ENCODE data around the gene SLC22A12. TPM values are rescaled to one million over a fixed set of nuclear protein-coding genes. Genes with fewer than 3 reads are reported as not detected.

The SLC22A12 gene
- total RNA-seq, 2 donors from 2014 or later = not detected

GRCh38 chr11:64621283-64622019 lies 30.4 kb downstream of the SLC22A12 start:
- H3K27ac Mint-ChIP-seq = no peak overlapping the region
- no peaks in the 10 kb centered on the region for H3K9me3 ChIP-seq (ENCODE audit: control insufficient read depth, low read length)
- DNase-seq = no peak
- no peaks in the 10 kb centered on the region for H3K9me3 Mint-ChIP-seq
- H3K9ac ChIP-seq (ENCODE audit: extremely low read depth, low read length, poor library complexity, severe bottlenecking) = no peak overlapping the region
- H3K4me3 ChIP-seq (ENCODE audit: low read length) = no peak overlapping the region
- H3K27me3 Mint-ChIP-seq (ENCODE audit: insufficient read depth) = no peaks in the 10 kb centered on the region
- no peaks in the 10 kb centered on the region for H3K36me3 Mint-ChIP-seq (ENCODE audit: low read depth)
- H3K4me3 Mint-ChIP-seq = no peak overlapping the region
- H3K27me3 ChIP-seq (ENCODE audit: control insufficient read depth, insufficient read depth, low read length, poor library complexity, severe bottlenecking) = no peaks in the 10 kb centered on the region
- H3K27ac ChIP-seq (ENCODE audit: low read depth, low read length) = peak overlapping the region; percentile 82
- no peaks in the 10 kb centered on the region for H3K4me1 ChIP-seq (ENCODE audit: control insufficient read depth, insufficient read depth, low read length)
- 83 to 88% methylated on average over 2 to 5 of the region's 5 CpGs for WGBS, 2 experiments (ENCODE audit: insufficient coverage in 1 of 2, insufficient read length in 1 of 2)
- TF ChIP-seq CTCF (conservative IDR thresholded peaks at IDR 0.05) = no peak
- H3K36me3 ChIP-seq (ENCODE audit: control insufficient read depth, insufficient read depth, low read length) = no peaks in the 10 kb centered on the region
- H3K4me1 Mint-ChIP-seq = peaks cover 3% of the 10 kb centered on the region

DNA sequence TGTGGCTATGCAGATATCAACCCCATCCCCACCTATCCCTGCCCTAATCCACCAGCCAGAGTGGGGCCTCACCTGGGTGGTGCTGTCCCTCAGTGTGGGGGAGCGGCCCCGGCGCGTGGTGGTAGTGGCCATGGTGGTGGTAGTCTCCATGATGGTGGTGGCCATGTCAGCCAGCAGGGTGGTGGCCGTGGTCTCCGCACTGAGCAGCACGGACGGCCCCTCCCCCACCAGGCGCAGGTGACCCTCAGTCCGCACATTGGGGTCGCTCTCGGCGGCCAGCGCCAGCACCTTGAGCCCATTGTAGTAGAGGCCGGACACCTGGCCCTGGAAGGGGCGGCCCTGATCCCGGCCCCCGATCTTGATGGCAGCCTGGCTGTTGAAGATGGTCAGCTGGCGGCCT lies 31.7 kb downstream of the SLC22A12 start:
- no peak for TF ChIP-seq CTCF (conservative IDR thresholded peaks at IDR 0.05)
- 93 to 97% methylated on average over 9 to 19 of the region's 19 CpGs for WGBS, 2 experiments (ENCODE audit: insufficient coverage in 1 of 2, insufficient read length in 1 of 2)
- Histone ChIP-seq H3K36me3 (ENCODE audit: control insufficient read depth, insufficient read depth, low read length) (no peaks in the 10 kb centered on the region), H3K27ac (ENCODE audit: low read depth, low read length) (no peak overlapping the region), H3K9me3 (ENCODE audit: control insufficient read depth, low read length) (no peaks in the 10 kb centered on the region), H3K4me3 (ENCODE audit: low read length) (no peak overlapping the region), H3K4me1 (ENCODE audit: control insufficient read depth, insufficient read depth, low read length) (no peaks in the 10 kb centered on the region), H3K27me3 (ENCODE audit: control insufficient read depth, insufficient read depth, low read length, poor library complexity, severe bottlenecking) (no peaks in the 10 kb centered on the region), H3K9ac (ENCODE audit: extremely low read depth, low read length, poor library complexity, severe bottlenecking) (no peak overlapping the region)
- Mint-ChIP-seq H3K27ac (no peak overlapping the region), H3K36me3 (ENCODE audit: low read depth) (no peaks in the 10 kb centered on the region), H3K4me1 (peaks cover 3% of the 10 kb centered on the region), H3K27me3 (ENCODE audit: insufficient read depth) (no peaks in the 10 kb centered on the region), H3K4me3 (no peak overlapping the region), H3K9me3 (no peaks in the 10 kb centered on the region)
- DNase-seq = no peak

DNA sequence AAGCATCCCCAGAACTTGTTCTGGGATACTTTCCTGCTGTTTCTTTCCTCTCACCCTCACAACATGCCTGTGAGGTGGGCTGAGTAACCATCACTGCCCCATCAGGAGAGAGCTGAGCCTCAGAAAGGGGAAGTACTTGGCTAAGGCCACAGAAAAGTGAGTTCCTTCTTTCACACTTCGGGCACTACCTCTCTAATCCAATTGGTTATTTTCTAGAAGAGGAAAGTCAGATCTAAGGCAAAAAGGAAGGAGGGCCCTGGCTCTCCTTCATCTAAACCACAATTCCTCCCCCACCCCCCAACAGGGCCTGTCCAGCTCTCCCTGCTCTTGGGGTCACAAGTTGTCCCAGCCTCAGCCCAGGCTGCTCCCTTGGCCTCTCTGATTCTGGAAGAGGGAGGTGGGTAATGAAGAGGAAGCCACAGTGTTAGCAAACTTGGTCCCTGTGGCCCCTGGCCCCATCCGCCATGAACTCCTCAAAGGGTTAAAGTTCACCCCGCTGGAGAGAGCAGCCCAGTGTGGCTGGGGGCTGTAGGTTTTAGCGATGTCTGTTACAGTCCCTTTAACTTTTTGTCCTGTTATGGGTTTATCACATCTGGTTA lies 34.0 kb downstream of the SLC22A12 start:
- DNase-seq = no peak
- H3K9me3 Mint-ChIP-seq = no peaks in the 10 kb centered on the region
- Histone ChIP-seq H3K27me3 (ENCODE audit: control insufficient read depth, insufficient read depth, low read length, poor library complexity, severe bottlenecking) (no peaks in the 10 kb centered on the region), H3K27ac (ENCODE audit: low read depth, low read length) (no peak overlapping the region), H3K4me3 (ENCODE audit: low read length) (no peak overlapping the region), H3K4me1 (ENCODE audit: control insufficient read depth, insufficient read depth, low read length) (no peaks in the 10 kb centered on the region), H3K9me3 (ENCODE audit: control insufficient read depth, low read length) (no peaks in the 10 kb centered on the region), H3K36me3 (ENCODE audit: control insufficient read depth, insufficient read depth, low read length) (no peaks in the 10 kb centered on the region), H3K9ac (ENCODE audit: extremely low read depth, low read length, poor library complexity, severe bottlenecking) (no peak overlapping the region)
- H3K36me3 Mint-ChIP-seq (ENCODE audit: low read depth) = no peaks in the 10 kb centered on the region
- 89 to 97% methylated on average over 4 of the region's 4 CpGs for WGBS, 2 experiments (ENCODE audit: insufficient coverage in 1 of 2, insufficient read length in 1 of 2)
- H3K27ac Mint-ChIP-seq = no peak overlapping the region
- no peaks in the 10 kb centered on the region for H3K4me1 Mint-ChIP-seq
- H3K4me3 Mint-ChIP-seq = no peak overlapping the region
- TF ChIP-seq CTCF (conservative IDR thresholded peaks at IDR 0.05) = no peak
- peaks cover 15% of the 10 kb centered on the region for H3K27me3 Mint-ChIP-seq (ENCODE audit: insufficient read depth)

Data from endodermal cell (in vitro differentiated cells).